Renal cortical epithelial cell (primary cell): Measurements from ENCODE around the gene GGA3. TPM values are rescaled to one million over a fixed set of nuclear protein-coding genes. Genes with fewer than 3 reads are reported as not detected.
"Not testable (repeated sequence)": the region's sequence is repeated elsewhere in the genome, so short reads cannot be mapped to it uniquely, and the experiment has no call there.

ENCODE experiments used
- DNase-seq: peaks from one replicate; pipeline ENCODE4 v3.0.0-alpha.2; 2011; ENCODE audit warnings: low read depth
- total RNA-seq: library from RNA; depleted of rRNA; stranded (reverse); fragments of >200 nt; gene quantifications from 2 replicates; pipeline ENCODE4 v1.2.3, GENCODE V29; 2014

The GGA3 gene
- total RNA-seq, 1 donor from 2014 or later, result 25.8 TPM

GRCh38 chr17:75273977-75274708, 12.7 kb upstream of the GGA3 start:
- DNase-seq, result no peak

- no peak for DNase-seq
These were observed 11.4 kb upstream of the GGA3 start for GRCh38 chr17:75272848-75273184.

DNA sequence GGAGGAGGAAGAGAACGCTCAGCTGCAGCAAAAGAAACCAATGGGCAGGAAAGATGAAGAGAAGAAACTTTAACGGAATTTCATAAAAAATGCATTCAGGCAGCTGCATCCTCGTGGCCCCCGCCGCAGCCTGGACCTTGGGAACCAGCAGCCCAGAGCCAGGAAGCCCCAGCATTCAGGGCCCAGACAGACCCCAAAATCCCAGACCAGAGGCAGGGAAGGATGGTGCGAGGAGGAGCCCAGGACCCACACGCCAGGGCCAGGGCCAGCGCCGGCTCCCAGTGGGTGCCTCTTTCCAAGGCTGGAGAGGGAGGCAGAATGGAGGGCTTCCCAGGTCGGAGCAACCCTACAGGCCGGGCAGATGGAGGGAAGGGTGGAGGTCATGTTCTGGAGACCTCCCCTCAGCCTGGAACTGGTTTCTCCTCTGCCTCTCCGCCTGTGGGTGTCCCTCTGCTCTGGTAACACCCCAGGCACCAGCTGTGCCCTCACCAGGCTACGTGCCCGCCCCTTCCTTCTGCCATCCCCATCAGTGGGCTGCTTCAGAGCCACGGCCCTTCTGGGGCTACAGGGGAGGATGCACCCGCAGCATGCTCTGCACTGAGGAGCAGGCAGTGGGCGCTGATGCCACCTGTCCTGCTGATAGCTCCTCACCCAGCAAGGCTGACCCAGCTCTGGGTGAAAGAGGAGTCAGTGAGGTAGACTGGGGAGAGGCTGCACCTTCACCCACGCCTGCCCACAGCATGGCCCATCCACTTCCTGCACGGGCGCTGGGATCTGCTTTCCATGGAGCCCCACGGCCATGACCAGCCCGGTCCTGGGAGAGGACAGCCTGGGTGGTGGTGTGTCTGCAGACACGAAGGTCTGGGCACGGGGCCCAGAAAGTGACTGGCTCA, 10.8 kb upstream of the GGA3 start:
- no peak for DNase-seq

DNA sequence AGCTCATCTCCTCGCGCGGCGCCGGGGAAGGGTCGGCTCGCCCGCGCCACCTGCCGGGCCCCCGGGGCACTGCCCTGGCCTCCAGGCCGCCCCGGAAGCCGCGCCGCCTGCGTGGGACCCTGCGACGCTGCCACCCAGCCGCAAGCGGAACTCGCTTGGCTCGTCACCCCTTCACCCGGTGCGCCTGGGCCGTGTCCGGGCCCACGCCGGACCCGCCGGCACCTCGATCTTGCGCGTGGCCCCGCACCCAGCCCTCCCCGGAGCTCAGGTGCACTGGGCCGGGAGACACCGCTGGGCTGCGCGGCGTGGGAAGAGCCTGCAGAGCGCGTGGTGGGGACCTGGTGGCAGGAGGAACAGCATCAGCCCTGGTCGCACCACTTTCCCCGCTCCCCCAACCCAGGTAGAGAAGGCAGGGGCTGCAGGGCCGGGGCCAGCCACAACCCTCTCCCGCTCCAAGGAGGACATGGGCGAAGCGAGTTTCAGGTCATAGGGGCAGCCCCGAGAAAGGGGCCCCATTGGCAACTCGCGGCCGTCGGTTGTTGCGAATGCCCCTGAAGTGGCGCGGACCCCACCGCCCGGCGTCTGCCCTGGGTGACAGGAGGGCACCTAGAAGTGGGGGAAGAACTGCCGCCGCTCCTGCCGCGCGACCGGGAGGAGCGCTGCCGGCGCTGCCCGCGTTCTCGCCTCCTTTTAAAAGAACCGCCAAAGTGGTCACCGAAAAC, 10.0 kb upstream of the GGA3 start:
- no peak for DNase-seq

DNA sequence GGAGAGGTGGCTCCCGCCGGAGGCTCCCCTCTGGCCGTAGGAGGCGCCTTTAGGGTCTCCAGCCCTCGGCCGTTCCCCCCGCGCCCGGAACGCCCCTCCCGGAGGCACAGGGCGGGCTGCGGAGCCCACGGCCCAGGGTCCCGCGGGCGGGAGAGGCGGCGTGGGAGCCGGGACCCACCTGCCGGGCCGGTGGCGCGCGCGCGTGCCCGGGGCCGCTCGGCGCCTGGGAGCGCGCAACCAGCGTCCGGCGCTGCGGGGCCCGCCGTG, 9.5 kb upstream of the GGA3 start, which contains the start of gene MIF4GD:
MIF4GD (minus strand) TSS at position 266 of the 267 bp plus-strand sequence. CDS start 1,036 bp downstream, outside the sequence.
- DNase-seq, result no peak

DNA sequence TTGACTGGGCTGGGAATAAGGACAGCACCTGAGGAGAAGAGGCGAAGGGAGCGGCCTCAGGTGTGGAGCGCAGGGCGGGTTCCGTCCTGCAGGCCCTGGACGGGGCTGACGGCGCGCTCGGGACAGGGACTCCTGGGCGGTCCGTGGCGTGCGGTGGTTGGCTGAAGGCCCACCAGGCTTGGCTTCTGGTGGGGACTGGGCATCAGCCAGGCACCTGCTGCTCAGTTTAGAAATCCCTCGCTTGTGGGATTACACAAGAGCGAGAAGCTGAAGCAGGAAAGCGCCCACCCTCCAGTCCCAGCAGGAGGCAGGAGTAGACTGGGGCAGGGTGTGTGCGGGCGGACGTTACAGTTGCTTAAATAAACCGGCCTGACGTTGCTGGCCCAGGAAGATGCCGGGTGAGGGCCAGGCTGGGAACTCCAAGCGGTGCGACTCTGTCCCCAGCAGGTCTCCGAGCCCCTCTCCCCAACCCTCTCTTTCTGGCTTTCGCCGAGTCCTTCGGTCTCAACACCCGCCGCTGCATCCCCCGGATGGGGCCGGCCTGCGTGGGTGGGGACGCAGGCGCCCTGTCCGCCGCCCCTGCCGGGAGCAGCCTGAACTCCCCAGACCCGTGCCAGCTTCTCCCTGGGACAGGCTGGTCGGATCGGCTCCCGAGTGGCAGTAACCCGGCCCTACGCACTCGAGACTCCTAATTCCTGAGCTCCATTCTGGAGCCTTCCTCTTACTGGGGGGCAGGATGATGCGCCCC, 9.0 kb upstream of the GGA3 start:
- DNase-seq, result peak; percentile 74

DNA sequence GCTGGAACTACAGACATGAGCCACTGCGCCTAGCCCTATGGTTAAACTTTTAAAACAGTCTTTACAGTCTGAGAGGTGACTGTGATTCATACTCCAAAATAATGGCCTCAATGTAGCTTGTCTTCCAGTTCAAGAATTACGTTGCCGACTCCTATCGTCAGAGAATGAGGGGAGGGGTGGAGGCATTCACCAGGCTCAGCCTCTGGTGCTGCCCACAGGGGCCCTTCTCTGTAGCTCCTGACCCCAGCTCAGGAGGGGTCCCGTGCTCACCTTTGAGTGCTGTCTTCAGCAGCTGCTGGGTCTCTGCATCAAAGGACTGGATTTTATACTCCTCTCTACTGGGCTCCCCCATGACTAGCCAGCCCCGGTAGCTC, 8.4 kb upstream of the GGA3 start:
- DNase-seq, result no peak

- no peak for DNase-seq
These were observed 6.2 kb upstream of the GGA3 start for GRCh38 chr17:75267411-75268232.

GRCh38 chr17:75267153-75267410, 5.7 kb upstream of the GGA3 start:
- DNase-seq, result no peak

- DNase-seq, result no peak
These were observed 5.1 kb upstream of the GGA3 start for GRCh38 chr17:75266316-75267152.

- DNase-seq, result no peak
These were observed 4.4 kb upstream of the GGA3 start for GRCh38 chr17:75265614-75266315.

- DNase-seq, result no peak
These were observed 1.6 kb upstream of the GGA3 start for GRCh38 chr17:75263055-75263454.

GRCh38 chr17:75262112-75262606, 753 bp upstream of the GGA3 start:
- no peak for DNase-seq

DNA sequence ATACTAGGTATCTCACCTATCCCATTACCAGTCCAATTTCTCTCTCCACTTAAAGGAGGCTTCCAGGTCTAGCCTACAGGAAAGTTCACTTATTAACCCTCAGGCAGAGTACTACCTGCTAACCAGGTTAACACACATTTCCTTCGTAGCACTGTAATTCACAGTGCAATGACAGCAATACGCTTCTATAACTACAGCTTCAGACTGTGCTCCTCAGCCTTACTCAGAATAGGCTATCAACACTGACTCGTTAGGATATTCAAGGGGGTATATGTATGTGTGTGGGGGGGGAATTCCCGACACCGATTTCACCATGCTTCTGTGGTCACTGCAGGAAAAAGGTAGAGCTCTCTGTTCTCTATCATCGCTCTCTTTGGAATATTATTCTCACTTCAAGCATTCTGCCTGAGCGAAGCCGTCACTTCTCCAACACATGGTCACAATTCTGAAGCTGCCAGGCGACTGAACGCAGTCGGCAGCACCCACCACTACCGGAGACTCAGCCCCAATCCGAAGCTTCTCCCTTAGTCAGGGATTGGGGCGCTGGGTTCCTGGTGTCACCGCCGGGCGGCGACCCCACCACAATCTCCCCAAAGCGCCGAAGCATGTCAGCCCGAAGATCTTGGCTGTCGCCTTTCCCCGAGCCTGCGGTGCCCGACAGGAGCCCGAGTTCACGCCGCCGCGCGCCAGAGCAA, 618 bp downstream of the GGA3 start:
- peak; percentile 25 for DNase-seq

DNA sequence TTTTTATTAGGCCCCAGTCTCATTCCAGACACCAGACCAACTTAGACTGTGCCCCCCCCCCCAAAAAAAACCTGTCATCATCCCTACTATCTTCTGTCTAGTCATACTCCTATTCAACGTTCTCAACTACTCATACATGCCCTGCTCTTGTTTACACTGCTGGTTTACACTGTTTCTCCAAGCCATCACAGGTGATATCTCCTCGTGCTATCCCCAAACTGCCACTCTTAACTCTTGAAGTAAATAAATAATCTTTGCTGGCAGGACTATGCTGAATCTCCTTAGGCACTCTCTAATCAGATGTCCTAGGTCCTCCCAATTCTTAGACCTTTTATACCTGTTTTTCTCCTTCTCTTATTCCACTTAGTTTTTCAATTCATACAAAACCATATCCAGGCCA, 4.2 kb downstream of the GGA3 start:
- not testable (repeated sequence) for DNase-seq

DNA sequence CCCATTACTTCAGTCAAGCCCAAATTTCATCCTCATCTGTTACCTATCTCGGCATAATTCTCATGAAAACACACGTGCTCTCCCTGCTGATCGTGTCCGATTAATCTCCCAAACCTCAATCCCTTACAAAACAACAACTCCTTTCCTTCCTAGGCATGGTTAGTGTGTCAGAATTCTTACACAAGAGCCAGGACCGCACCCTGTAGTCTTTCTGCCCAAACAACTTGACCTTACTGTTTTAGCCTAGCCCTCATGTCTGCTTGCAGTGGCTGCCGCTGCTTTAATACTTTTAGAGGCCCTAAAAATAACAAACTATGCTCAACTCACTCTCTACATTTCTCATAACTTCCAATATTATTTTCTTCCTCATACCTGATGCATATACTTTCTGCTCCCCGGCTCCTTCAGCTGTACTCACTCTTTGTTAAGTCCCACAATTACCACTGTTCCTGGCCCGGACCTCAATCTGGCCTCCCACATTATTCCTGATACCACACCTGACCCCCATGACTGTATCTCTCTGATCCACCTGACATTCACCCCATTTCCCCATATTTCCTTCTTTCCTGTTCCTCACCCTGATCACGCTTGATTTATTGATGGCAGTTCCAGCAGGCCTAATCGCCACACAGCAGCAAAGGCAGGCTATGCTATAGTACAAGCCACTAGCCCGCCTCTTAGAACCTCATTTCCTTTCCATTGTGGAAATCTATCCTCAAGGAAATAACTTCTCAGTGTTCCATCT, 5.3 kb downstream of the GGA3 start:
- not testable (repeated sequence) for DNase-seq

DNA sequence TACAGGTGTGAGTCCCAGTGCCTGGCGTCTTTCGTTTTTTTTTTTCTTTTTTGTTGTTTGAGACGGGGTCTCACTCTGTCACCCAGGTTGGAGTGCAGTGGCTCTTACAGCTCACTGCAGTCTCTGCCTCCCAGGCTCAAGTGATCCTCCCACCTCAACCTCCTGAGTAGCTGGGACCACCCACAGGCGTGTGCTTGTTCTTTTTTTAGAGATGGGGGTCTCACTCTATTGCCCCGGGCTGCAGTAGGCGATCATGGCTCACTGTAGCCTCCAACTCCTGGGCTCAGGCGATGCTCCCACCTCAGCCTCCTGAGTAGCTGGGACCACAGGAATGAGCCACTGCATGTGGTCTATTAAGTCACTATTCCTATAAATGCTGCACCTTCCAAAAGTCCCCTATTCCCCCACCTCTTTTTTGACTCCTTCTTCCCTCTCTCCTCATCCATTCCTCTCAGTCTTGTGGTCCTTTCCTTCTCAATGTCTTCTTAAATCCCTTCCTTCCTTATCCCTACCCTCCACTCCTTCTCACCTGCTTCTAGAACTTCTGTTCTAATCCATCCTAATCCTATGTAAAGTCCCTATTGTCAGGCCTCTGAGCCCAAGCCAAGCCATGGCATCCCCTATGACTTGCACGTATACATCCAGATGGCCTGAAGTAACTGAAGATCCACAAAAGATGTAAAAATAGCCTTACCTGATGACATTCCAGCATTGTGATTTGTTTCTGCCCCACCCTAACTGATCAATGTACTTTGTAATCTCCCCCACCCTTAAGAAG, 9.2 kb downstream of the GGA3 start:
- no peak for DNase-seq
